ENCODE results near the gene NFE2L2. TPM values are rescaled to one million over a fixed set of nuclear protein-coding genes. Genes with fewer than 3 reads are reported as not detected.
"Not testable (repeated sequence)": the region's sequence is repeated elsewhere in the genome, so short reads cannot be mapped to it uniquely, and the experiment has no call there.

Gene NFE2L2
- total RNA-seq, 1 experiment from 2014 or later, result 80.0 TPM

DNA sequence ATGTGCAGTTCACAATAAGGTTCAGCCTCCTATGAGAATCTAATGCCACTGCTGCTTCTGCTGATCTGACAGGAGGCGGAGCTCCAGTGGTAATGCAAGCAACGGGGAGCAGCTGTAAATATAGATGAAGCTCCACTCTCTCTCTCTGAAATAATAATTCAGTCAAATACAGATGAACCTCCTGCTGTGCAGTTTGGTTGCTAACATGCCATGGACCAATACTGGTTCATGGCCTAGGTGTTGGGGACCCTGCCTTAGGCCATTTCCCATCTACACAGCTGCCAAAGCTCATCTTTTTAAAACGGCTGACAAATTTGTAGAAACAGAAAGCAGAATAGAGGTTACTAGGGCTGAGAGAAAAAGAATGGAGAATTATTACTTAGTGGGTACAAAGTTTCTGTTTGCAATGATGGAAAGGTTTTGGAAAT, 62.6 kb downstream of the NFE2L2 start:
- peaks cover 8% of the 10 kb centered on the region for H3K4me1 ChIP-seq (ENCODE audit: insufficient read depth, low read length, poor library complexity, severe bottlenecking)
- no peak overlapping the region for H3K27ac ChIP-seq (ENCODE audit: low read depth, low read length, poor library complexity, severe bottlenecking)
- H3K9me3 ChIP-seq (ENCODE audit: low read depth, low read length, poor library complexity, severe bottlenecking), result no peaks in the 10 kb centered on the region
- TF ChIP-seq CTCF (conservative IDR thresholded peaks at IDR 0.05; ENCODE audit: low read depth, low read length) (no peak), EZH2 (IDR thresholded peaks at IDR 0.05; ENCODE audit: borderline replicate concordance, low read depth, low read length, poor library complexity, severe bottlenecking) (no peak)
- H3K36me3 ChIP-seq (ENCODE audit: insufficient read depth, low read length, poor library complexity, severe bottlenecking), result no peaks in the 10 kb centered on the region
- intact Hi-C loops (cut with micrococcal nuclease; ENCODE audit: unreplicated experiment), result no loop called here
- ChIA-PET CTCF (no interaction called here), POLR2A (ENCODE audit: low non-redundant PET) (no interaction called here)
- no TSS peak for BruUV-seq (replicated peaks)
- no peaks in the 10 kb centered on the region for H3K27me3 ChIP-seq (replicated peaks; ENCODE audit: insufficient read depth, low read depth, low read length, poor library complexity)
- no peak overlapping the region for H3K4me3 ChIP-seq (ENCODE audit: low read depth, low read length, poor library complexity, severe bottlenecking)
- no peak for DNase-seq (ENCODE audit: low spot score)

DNA sequence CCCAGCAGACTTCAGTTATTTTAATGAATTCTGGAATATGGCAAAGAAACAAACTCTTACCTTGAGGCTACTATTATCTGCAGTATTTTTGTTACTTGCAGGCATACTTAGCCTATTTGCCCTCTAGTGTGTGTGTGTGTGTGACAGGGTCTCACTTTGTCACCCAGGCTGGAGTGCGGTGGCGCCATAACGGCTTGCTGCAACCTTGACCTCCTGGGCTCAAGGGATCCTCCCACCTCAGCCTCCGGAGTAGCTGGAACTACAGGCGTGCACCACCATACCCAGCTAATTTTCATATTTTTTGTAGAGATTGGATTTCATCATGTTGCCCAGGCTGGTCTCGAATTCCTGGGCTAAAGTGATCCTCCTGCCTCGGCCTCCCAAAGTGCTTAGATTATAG, 64.1 kb downstream of the NFE2L2 start:
- BruUV-seq (replicated peaks); CTCF ChIA-PET; POLR2A ChIA-PET (ENCODE audit: low non-redundant PET); H3K27ac ChIP-seq (ENCODE audit: low read depth, low read length, poor library complexity, severe bottlenecking); H3K27me3 ChIP-seq (replicated peaks; ENCODE audit: insufficient read depth, low read depth, low read length, poor library complexity); H3K4me3 ChIP-seq (ENCODE audit: low read depth, low read length, poor library complexity, severe bottlenecking); H3K4me1 ChIP-seq (ENCODE audit: insufficient read depth, low read length, poor library complexity, severe bottlenecking); H3K9me3 ChIP-seq (ENCODE audit: low read depth, low read length, poor library complexity, severe bottlenecking); intact Hi-C loops (cut with micrococcal nuclease; ENCODE audit: unreplicated experiment); H3K36me3 ChIP-seq (ENCODE audit: insufficient read depth, low read length, poor library complexity, severe bottlenecking); DNase-seq (ENCODE audit: low spot score): not testable (repeated sequence)

- no peak overlapping the region for H3K27ac ChIP-seq (ENCODE audit: low read depth, low read length, poor library complexity, severe bottlenecking)
- POLR2A ChIA-PET (ENCODE audit: low non-redundant PET), result no interaction called here
- no peak overlapping the region for H3K4me3 ChIP-seq (ENCODE audit: low read depth, low read length, poor library complexity, severe bottlenecking)
- TF ChIP-seq EZH2 (IDR thresholded peaks at IDR 0.05; ENCODE audit: borderline replicate concordance, low read depth, low read length, poor library complexity, severe bottlenecking), result no peak
- TF ChIP-seq CTCF (conservative IDR thresholded peaks at IDR 0.05; ENCODE audit: low read depth, low read length), result no peak
- no peaks in the 10 kb centered on the region for H3K27me3 ChIP-seq (replicated peaks; ENCODE audit: insufficient read depth, low read depth, low read length, poor library complexity)
- no peaks in the 10 kb centered on the region for H3K9me3 ChIP-seq (ENCODE audit: low read depth, low read length, poor library complexity, severe bottlenecking)
- H3K4me1 ChIP-seq (ENCODE audit: insufficient read depth, low read length, poor library complexity, severe bottlenecking), result no peaks in the 10 kb centered on the region
- intact Hi-C loops (cut with micrococcal nuclease; ENCODE audit: unreplicated experiment), result no loop called here
- CTCF ChIA-PET, result interaction anchor here (0.6 kb wide), 2 partner anchors 38 to 98 kb away, joined by 3 read pairs; no protein-coding TSS in a partner anchor
- no TSS peak for BruUV-seq (replicated peaks)
- DNase-seq (ENCODE audit: low spot score), result no peak
- no peaks in the 10 kb centered on the region for H3K36me3 ChIP-seq (ENCODE audit: insufficient read depth, low read length, poor library complexity, severe bottlenecking)
Observed at GRCh38 chr2:177195194-177195593, 69.3 kb downstream of the NFE2L2 start.

GRCh38 chr2:177193240-177193639, 71.3 kb downstream of the NFE2L2 start:
- Histone ChIP-seq H3K9me3 (ENCODE audit: low read depth, low read length, poor library complexity, severe bottlenecking) (no peaks in the 10 kb centered on the region), H3K27me3 (replicated peaks; ENCODE audit: insufficient read depth, low read depth, low read length, poor library complexity) (no peaks in the 10 kb centered on the region), H3K4me3 (ENCODE audit: low read depth, low read length, poor library complexity, severe bottlenecking) (no peak overlapping the region), H3K4me1 (ENCODE audit: insufficient read depth, low read length, poor library complexity, severe bottlenecking) (no peaks in the 10 kb centered on the region), H3K27ac (ENCODE audit: low read depth, low read length, poor library complexity, severe bottlenecking) (no peak overlapping the region), H3K36me3 (ENCODE audit: insufficient read depth, low read length, poor library complexity, severe bottlenecking) (no peaks in the 10 kb centered on the region)
- TF ChIP-seq EZH2 (IDR thresholded peaks at IDR 0.05; ENCODE audit: borderline replicate concordance, low read depth, low read length, poor library complexity, severe bottlenecking), result no peak
- TF ChIP-seq CTCF (conservative IDR thresholded peaks at IDR 0.05; ENCODE audit: low read depth, low read length), result no peak
- BruUV-seq (replicated peaks), result no TSS peak
- no peak for DNase-seq (ENCODE audit: low spot score)
- ChIA-PET CTCF (no interaction called here), POLR2A (ENCODE audit: low non-redundant PET) (no interaction called here)
- intact Hi-C loops (cut with micrococcal nuclease; ENCODE audit: unreplicated experiment), result no loop called here

Data from A673 (cell line).